Upper lobe of right lung (tissue), 1 donor: ENCODE data around the gene ZBTB7A. TPM values are rescaled to one million over a fixed set of nuclear protein-coding genes. Genes with fewer than 3 reads are reported as not detected.

ENCODE experiments used
- ATAC-seq: fragments of 200-7000 bp; cut with Tn5 transposase; one replicate; pipeline ENCODE4 v1.9.1; 2020; ENCODE audit warnings: mild to moderate bottlenecking, moderate library complexity
- DNase-seq: peaks from one replicate; pipeline ENCODE4 v3.0.0-alpha.2; 2020
- H3K27ac ChIP-seq: fragments of 200-600 bp; one replicate; pipeline ENCODE4 v1.8.0; 2022
- H3K27me3 ChIP-seq: fragments of 200-600 bp; one replicate; pipeline ENCODE4 v1.8.0; 2022; ENCODE audit warnings: mild to moderate bottlenecking
- H3K36me3 ChIP-seq: fragments of 200-600 bp; one replicate; pipeline ENCODE4 v1.8.0; 2022
- H3K4me1 ChIP-seq: fragments of 200-600 bp; one replicate; pipeline ENCODE4 v1.8.0; 2022
- H3K4me3 ChIP-seq: fragments of 200-600 bp; one replicate; pipeline ENCODE4 v1.8.0; 2022; ENCODE audit warnings: mild to moderate bottlenecking
- H3K9me3 ChIP-seq: fragments of 200-600 bp; one replicate; pipeline ENCODE4 v1.8.0; 2022
- CTCF ChIP-seq: fragments of 200-600 bp; IDR thresholded peaks from one replicate; pipeline ENCODE4 v1.8.0; 2022; ENCODE audit warnings: antibody characterized with exemption
- intact Hi-C: fragments of 100-400 bp; cut with DNase I; formaldehyde crosslinking; loops from one replicate; pipeline ENCODE4 v1.11.0; 2022
- total RNA-seq: library from RNA; stranded (reverse); fragmentation: NEBNext Ultra II Directional; extraction: Animal tissue kit (Norgen Biotek cat#: 25700); gene quantifications from one replicate; pipeline ENCODE4 v1.2.1, GENCODE V29; 2021
- donor health status: DM: no; HTN: yes; CAD: no; lungs with severe emphysema.

The ZBTB7A gene
- total RNA-seq, 1 donor from 2014 or later, result 54.3 TPM

GRCh38 chr19:4096049-4096892 is 29.6 kb upstream of the ZBTB7A start:
- Histone ChIP-seq H3K4me1 (no peaks in the 10 kb centered on the region), H3K9me3 (no peaks in the 10 kb centered on the region), H3K36me3 (peaks cover 39% of the 10 kb centered on the region), H3K4me3 (no peak overlapping the region), H3K27ac (no peak overlapping the region), H3K27me3 (no peaks in the 10 kb centered on the region)
- no peak for TF ChIP-seq CTCF
- no peak for ATAC-seq
- no peak for DNase-seq
- intact Hi-C loops, result no loop called here

GRCh38 chr19:4095488-4095844 is 28.8 kb upstream of the ZBTB7A start:
- Histone ChIP-seq H3K9me3 (no peaks in the 10 kb centered on the region), H3K4me3 (no peak overlapping the region), H3K27ac (no peak overlapping the region), H3K27me3 (no peaks in the 10 kb centered on the region), H3K36me3 (peaks cover 39% of the 10 kb centered on the region), H3K4me1 (no peaks in the 10 kb centered on the region)
- DNase-seq (no peak), ATAC-seq (no peak)
- intact Hi-C loops, result no loop called here
- no peak for TF ChIP-seq CTCF

GRCh38 chr19:4094761-4095487 is 28.2 kb upstream of the ZBTB7A start:
- no peak for DNase-seq
- TF ChIP-seq CTCF, result no peak

GRCh38 chr19:4094291-4094690 is 27.6 kb upstream of the ZBTB7A start:
- intact Hi-C loops, result no loop called here
- H3K27ac ChIP-seq, result no peak overlapping the region
- ATAC-seq, result no peak
- H3K9me3 ChIP-seq, result no peaks in the 10 kb centered on the region
- H3K4me1 ChIP-seq, result no peaks in the 10 kb centered on the region
- no peak overlapping the region for H3K4me3 ChIP-seq
- no peak for DNase-seq
- no peaks in the 10 kb centered on the region for H3K27me3 ChIP-seq
- no peak for TF ChIP-seq CTCF
- H3K36me3 ChIP-seq, result peaks cover 35% of the 10 kb centered on the region

More at GRCh38 chr19:4094761-4095487, 28.2 kb upstream of the ZBTB7A start:
- no peak for ATAC-seq
- H3K36me3 ChIP-seq, result peaks cover 39% of the 10 kb centered on the region
- H3K27ac ChIP-seq, result no peak overlapping the region
- H3K4me1 ChIP-seq, result no peaks in the 10 kb centered on the region
- intact Hi-C loops, result no loop called here
- no peaks in the 10 kb centered on the region for H3K9me3 ChIP-seq
- no peak overlapping the region for H3K4me3 ChIP-seq
- no peaks in the 10 kb centered on the region for H3K27me3 ChIP-seq

GRCh38 chr19:4093643-4094175 is 27.0 kb upstream of the ZBTB7A start:
- no peak for ATAC-seq
- H3K9me3 ChIP-seq, result no peaks in the 10 kb centered on the region
- H3K4me1 ChIP-seq, result no peaks in the 10 kb centered on the region
- H3K36me3 ChIP-seq, result peaks cover 30% of the 10 kb centered on the region
- H3K27me3 ChIP-seq, result no peaks in the 10 kb centered on the region
- TF ChIP-seq CTCF, result no peak
- DNase-seq, result no peak
- intact Hi-C loops, result no loop called here
- no peak overlapping the region for H3K4me3 ChIP-seq
- H3K27ac ChIP-seq, result no peak overlapping the region
